Measurements from ENCODE around the gene GSTT4.

Gene GSTT4

DNA sequence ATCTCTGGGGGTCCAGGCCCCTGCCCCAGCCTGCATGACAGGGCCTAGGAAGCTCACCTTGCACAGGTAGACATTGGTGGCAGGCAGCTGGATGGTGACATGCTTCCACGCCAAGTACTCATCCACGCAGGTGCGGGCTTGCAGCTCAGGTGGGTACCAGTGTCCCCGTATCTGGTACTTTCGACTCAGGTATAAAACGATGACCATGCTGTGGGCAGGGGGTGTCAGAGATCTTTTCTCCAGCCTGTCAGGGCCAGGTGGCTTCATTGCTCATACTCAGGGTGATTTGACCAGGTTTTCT, 1.6 kb upstream of the GSTT4 start:
- H3K4me3 ChIP-seq (ENCODE audit: low read length): no peak overlapping the region
- peaks cover 7% of the 10 kb centered on the region for H3K79me2 ChIP-seq (ENCODE audit: control insufficient read depth, low read length)
- 0 out of 2 replicates have a peak, but pooled peaks cover 3% of the 10 kb centered on the region for H3K27me3 ChIP-seq (ENCODE audit: control insufficient read depth, low read length)
- H3K9me3 ChIP-seq (ENCODE audit: control insufficient read depth, insufficient read depth, low read length): peaks cover 6% of the 10 kb centered on the region; the same call in 1 of the 2 replicates
- no peak overlapping the region for H3K27ac ChIP-seq (ENCODE audit: low read depth, low read length)
- H3F3A ChIP-seq (ENCODE audit: control insufficient read depth, insufficient read depth): no peaks in the 10 kb centered on the region
- H3K36me3 ChIP-seq (ENCODE audit: control insufficient read depth, low read length): no peaks in the 10 kb centered on the region
- no peaks in the 10 kb centered on the region for H3K4me1 ChIP-seq (ENCODE audit: control insufficient read depth, low read length)
- H4K20me1 ChIP-seq (ENCODE audit: control insufficient read depth, insufficient read depth, low read depth, low read length): no peaks in the 10 kb centered on the region
- no peaks in the 10 kb centered on the region for H3K9me2 ChIP-seq (replicated peaks; ENCODE audit: control insufficient read depth, low read length)
- H3K4me2 ChIP-seq (ENCODE audit: low read length): no peak overlapping the region
- TF ChIP-seq EZH2phosphoT487 (IDR thresholded peaks at IDR 0.05; ENCODE audit: borderline replicate concordance, low read length): no peak
- TF ChIP-seq, protein P1, sequence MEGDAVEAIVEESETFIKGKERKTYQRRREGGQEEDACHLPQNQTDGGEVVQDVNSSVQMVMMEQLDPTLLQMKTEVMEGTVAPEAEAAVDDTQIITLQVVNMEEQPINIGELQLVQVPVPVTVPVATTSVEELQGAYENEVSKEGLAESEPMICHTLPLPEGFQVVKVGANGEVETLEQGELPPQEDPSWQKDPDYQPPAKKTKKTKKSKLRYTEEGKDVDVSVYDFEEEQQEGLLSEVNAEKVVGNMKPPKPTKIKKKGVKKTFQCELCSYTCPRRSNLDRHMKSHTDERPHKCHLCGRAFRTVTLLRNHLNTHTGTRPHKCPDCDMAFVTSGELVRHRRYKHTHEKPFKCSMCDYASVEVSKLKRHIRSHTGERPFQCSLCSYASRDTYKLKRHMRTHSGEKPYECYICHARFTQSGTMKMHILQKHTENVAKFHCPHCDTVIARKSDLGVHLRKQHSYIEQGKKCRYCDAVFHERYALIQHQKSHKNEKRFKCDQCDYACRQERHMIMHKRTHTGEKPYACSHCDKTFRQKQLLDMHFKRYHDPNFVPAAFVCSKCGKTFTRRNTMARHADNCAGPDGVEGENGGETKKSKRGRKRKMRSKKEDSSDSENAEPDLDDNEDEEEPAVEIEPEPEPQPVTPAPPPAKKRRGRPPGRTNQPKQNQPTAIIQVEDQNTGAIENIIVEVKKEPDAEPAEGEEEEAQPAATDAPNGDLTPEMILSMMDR (IDR thresholded peaks at IDR 0.05; ENCODE audit: low read depth, low read length, poor library complexity, severe bottlenecking): no peak

DNA sequence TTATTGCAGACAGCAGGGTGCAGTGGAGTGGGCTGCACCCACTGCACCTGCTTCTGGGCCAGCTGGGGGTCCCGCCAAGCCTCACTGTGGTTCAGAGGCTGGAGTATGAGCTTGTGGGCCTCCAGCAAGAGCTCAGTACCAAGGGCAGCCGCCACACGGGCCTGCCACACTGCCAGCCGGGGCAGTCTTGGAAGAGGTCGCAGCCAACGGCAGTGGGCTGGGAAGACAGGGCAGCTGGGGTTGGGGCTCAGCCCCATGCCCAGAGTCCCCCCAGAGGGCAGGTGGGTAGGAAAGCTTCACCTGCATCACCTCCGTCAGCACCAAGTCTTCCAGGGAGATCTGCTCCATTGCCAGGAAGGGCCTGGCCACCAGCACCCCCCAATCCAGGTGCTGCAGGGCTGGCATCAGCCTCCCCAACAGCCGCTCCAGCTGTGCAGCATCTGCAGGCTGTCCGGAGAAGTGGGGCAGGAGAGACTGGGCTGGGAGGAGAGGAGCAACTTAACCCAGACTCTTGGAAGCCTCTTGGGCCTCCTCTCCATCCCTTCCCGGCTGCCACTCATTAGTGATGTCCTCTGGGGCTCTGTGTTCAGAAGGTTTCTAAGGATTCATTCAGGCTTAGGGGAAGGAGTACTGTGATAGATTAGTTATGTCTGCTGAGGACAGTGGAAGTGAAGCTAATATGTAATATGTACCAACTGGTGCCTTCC, 1.1 kb upstream of the GSTT4 start:
- no peak overlapping the region for H3K4me2 ChIP-seq (ENCODE audit: low read length)
- H3K27me3 ChIP-seq (ENCODE audit: control insufficient read depth, low read length): 0 out of 2 replicates have a peak, but pooled peaks cover 3% of the 10 kb centered on the region
- H3F3A ChIP-seq (ENCODE audit: control insufficient read depth, insufficient read depth): no peaks in the 10 kb centered on the region
- TF ChIP-seq EZH2phosphoT487 (IDR thresholded peaks at IDR 0.05; ENCODE audit: borderline replicate concordance, low read length): no peak
- TF ChIP-seq, protein P1 (IDR thresholded peaks at IDR 0.05; ENCODE audit: low read depth, low read length, poor library complexity, severe bottlenecking): no peak
- H3K27ac ChIP-seq (ENCODE audit: low read depth, low read length): no peak overlapping the region
- no peaks in the 10 kb centered on the region for H4K20me1 ChIP-seq (ENCODE audit: control insufficient read depth, insufficient read depth, low read depth, low read length)
- H3K79me2 ChIP-seq (ENCODE audit: control insufficient read depth, low read length): peaks cover 1% of the 10 kb centered on the region
- H3K36me3 ChIP-seq (ENCODE audit: control insufficient read depth, low read length): no peaks in the 10 kb centered on the region
- peaks cover 6% of the 10 kb centered on the region; the same call in 1 of the 2 replicates for H3K9me3 ChIP-seq (ENCODE audit: control insufficient read depth, insufficient read depth, low read length)
- no peaks in the 10 kb centered on the region for H3K9me2 ChIP-seq (replicated peaks; ENCODE audit: control insufficient read depth, low read length)
- no peaks in the 10 kb centered on the region for H3K4me1 ChIP-seq (ENCODE audit: control insufficient read depth, low read length)
- H3K4me3 ChIP-seq (ENCODE audit: low read length): no peak overlapping the region

DNA sequence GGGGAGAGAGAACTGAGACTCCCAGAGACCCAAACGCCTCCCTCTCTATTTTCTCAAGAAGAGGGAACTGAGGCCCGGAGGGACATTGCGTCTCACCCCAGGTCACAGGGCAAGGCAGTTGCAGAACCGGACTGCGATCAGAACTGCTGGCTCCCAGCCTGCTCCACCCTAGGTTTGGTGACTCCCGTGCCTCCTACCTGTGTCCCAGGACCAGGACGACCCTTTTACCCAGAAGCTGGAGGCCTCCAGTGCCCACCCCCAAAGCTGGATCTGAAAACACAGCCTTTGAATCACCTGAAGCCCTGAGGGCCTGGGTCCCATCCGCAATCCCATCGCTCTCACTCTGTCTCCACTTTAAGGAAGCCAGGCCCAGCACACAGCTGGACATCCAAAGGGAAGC, 1.4 kb downstream of the GSTT4 start:
- no peak overlapping the region for H3K27ac ChIP-seq (ENCODE audit: low read depth, low read length)
- H3K79me2 ChIP-seq (ENCODE audit: control insufficient read depth, low read length): no peaks in the 10 kb centered on the region
- H3K9me2 ChIP-seq (replicated peaks; ENCODE audit: control insufficient read depth, low read length): no peaks in the 10 kb centered on the region
- no peak overlapping the region for H3K4me3 ChIP-seq (ENCODE audit: low read length)
- no peaks in the 10 kb centered on the region for H3F3A ChIP-seq (ENCODE audit: control insufficient read depth, insufficient read depth)
- no peaks in the 10 kb centered on the region for H4K20me1 ChIP-seq (ENCODE audit: control insufficient read depth, insufficient read depth, low read depth, low read length)
- no peaks in the 10 kb centered on the region for H3K9me3 ChIP-seq (ENCODE audit: control insufficient read depth, insufficient read depth, low read length)
- TF ChIP-seq, protein P1 (IDR thresholded peaks at IDR 0.05; ENCODE audit: low read depth, low read length, poor library complexity, severe bottlenecking): no peak
- no peak for TF ChIP-seq EZH2phosphoT487 (IDR thresholded peaks at IDR 0.05; ENCODE audit: borderline replicate concordance, low read length)
- no peak overlapping the region for H3K4me2 ChIP-seq (ENCODE audit: low read length)
- no peaks in the 10 kb centered on the region for H3K4me1 ChIP-seq (ENCODE audit: control insufficient read depth, low read length)
- no peaks in the 10 kb centered on the region for H3K36me3 ChIP-seq (ENCODE audit: control insufficient read depth, low read length)
- 0 out of 2 replicates have a peak, but pooled peaks cover 3% of the 10 kb centered on the region for H3K27me3 ChIP-seq (ENCODE audit: control insufficient read depth, low read length)
